T47D (cell line): ENCODE results near the gene MDFI.

Source experiments
- DNase-seq, 2 experiments: peaks; one replicate each; pipeline versions ENCODE4 v3.0.0 to v3.0.0-alpha.2; 2011 to 2012; ENCODE audit warnings: low read depth in 1 of 2, low spot score in 1 of 2
- JUND ChIP-seq: IDR thresholded peaks from 2 replicates; pipeline ENCODE4 v1.6.1; 2012; ENCODE audit warnings: low read depth
- in situ Hi-C: cut with HindIII; loops from 2 replicates; pipeline ENCODE4 v1.10.0; 2016; ENCODE audit warnings: low sequenced_read_pairs, low pct_unique_long_range_greater_than_20kb

MDFI gene

DNA sequence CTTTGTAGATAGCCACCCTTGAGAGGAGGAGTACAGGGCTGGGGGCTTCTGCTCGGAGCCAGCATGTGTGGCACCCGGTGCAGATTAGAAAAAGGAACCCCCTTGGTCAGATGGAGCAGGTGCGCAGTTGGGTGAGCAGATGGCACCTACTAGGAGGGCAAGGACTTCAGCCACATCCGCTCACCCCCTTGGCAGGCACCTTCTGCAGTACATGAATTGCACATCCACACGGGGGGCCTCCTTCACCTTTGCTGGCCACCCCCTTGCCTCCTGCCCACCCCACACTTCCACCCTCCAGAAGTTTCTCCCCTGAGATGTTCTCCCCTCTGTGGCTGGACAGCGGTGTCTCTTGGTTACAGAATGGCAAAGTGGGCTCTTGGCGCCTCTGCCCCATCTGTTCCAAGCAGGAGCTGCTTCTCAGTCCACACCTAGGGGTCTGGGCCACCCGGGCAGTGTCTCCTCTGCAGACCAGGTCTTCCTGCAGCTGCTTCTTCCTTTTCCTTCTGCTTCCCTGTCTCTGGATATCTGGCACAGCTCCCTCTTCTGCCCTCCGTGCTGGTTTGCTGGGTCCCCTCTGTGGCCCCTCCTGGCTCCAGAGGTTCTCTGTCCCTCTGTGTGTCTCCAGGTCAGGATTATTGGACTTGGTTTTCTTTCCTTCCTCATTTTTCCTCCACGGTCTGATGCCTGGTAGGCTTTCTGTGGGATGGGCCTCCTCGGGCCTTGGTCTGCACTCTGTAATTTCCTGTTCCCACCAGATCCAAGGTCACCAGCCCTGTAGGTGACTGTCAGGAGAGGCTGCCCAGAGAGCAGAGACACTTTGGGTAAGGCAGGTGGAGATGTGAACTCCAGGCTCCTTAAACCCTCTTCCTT, 4.1 kb downstream of the MDFI start:
- in situ Hi-C loops, result no loop called here
- no peak for DNase-seq
- no peak for TF ChIP-seq JUND

GRCh38 chr6:41642960-41643898, 5.0 kb downstream of the MDFI start:
- in situ Hi-C loops, result no loop called here
- no peak for TF ChIP-seq JUND
- DNase-seq, result no peak

DNA sequence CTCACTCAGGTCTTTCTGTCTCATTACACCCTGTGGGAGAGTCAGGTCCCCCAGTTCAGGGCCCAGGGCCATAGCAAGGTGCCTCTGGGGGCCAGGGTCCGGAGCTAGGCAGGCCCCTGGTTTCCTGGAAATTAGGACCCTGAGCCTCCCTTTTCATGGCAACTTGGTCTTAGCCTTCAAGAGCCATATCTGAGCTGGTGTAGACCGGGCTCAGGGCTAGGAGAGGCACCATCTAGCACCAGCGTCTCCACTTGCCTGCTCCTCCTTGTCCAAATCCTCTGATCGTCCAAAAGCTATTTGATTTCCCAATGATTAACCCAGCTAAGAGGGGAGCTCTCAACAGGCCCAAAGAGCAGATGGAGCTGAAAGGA, 5.6 kb downstream of the MDFI start:
- no peak for DNase-seq
- in situ Hi-C loops, result no loop called here

DNA sequence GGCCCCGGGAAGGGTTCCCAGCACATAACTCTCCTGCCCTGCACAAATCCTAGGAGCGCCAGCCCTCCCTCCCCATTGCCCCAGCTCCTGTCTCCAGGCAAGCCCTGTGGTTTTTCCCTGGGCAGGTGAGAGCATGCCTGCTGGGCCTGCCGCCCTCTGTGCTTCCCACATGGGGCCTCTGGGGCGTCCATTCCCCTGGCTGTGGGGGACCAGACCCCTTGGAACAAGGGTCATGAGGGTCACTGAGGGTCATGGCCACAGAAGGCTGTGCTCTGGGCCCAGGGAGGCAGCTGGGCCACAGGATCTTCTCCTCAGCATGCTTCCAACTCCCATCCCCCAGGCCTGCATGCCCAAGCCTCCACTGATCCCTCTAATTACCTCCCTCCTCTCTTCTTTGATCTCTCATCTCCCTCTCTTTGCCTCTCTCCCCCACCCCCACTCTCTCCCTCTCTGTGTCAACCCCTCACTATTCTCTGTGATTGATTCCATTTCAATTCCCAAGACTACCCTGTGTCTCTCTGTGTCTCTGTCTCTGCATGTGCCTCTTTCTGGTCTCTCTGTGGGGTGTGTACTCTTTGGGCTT, 6.1 kb downstream of the MDFI start:
- no peak for TF ChIP-seq JUND
- DNase-seq, result no peak

More for the DNA sequence above, 5.6 kb downstream of the MDFI start:
- no peak for TF ChIP-seq JUND

GRCh38 chr6:41645007-41645618, 6.8 kb downstream of the MDFI start:
- TF ChIP-seq JUND, result no peak
- DNase-seq, result no peak
- in situ Hi-C loops, result no loop called here

More for the DNA sequence above, 6.1 kb downstream of the MDFI start:
- in situ Hi-C loops, result no loop called here

GRCh38 chr6:41646026-41646795, 7.9 kb downstream of the MDFI start:
- in situ Hi-C loops, result no loop called here
- TF ChIP-seq JUND, result no peak
- DNase-seq, result no peak

DNA sequence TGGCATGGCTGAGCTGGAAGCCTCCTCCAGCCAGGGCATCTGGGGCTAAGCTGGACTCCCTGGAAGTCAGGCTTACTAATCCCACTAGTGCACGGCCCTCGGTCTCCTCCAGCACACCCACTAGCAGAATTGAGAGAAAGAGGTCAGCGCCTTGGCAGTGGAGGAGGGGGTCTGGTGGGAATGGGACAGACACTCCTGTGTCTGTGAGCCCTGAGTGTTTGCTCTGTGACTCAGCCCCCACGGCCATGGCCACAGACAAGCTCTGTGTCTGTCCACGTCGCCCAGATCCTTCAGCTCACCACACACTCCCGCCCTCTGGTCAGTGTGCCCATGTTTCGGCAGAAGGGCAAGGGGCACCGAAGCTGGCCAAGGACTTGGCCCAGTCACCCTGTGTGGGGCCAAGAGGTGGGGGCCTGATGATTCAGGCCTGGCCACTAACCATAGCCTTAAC, 8.8 kb downstream of the MDFI start:
- TF ChIP-seq JUND, result no peak
- no peak for DNase-seq
- in situ Hi-C loops, result no loop called here

- DNase-seq, result no peak
- TF ChIP-seq JUND, result no peak
- in situ Hi-C loops, result no loop called here
Observed at GRCh38 chr6:41648070-41648585, 9.9 kb downstream of the MDFI start.

GRCh38 chr6:41648921-41649320, 10.7 kb downstream of the MDFI start:
- no peak for TF ChIP-seq JUND
- in situ Hi-C loops, result no loop called here
- no peak for DNase-seq

DNA sequence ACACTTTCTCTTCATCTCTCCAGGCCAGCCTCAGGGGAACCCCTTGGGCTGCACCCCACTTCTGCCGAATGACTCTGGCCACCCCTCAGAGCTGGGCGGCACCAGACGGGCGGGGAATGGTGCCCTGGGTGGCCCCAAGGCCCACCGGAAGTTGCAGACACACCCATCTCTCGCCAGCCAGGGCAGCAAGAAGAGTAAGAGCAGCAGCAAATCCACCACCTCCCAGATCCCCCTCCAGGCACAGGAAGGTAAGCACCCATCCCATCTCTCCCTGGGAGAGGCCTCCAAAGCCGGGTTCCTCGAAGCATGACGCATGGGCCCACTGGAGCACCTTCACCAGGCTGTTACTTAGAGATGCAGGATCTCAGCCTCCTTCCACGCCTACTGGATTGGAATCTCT, 11.3 kb downstream of the MDFI start:
- no peak for DNase-seq
- TF ChIP-seq JUND, result no peak
- in situ Hi-C loops, result no loop called here

- in situ Hi-C loops, result no loop called here
- no peak for DNase-seq
- TF ChIP-seq JUND, result no peak
Observed at GRCh38 chr6:41650120-41650519, 11.9 kb downstream of the MDFI start.
